H9 (cell line): Measurements from ENCODE around the gene FBXO39. TPM values are rescaled to one million over a fixed set of nuclear protein-coding genes. Genes with fewer than 3 reads are reported as not detected.

ENCODE experiments used
- DNase-seq: peaks from one replicate; pipeline ENCODE4 v3.0.0-alpha.2; 2017
- H2AFZ ChIP-seq: one replicate; pipeline ENCODE4 v1.6.1; 2013; ENCODE audit warnings: mild to moderate bottlenecking, low read length, control low read depth, moderate library complexity
- H2AK5ac ChIP-seq: 2 replicates; pipeline ENCODE4 v1.6.1; 2013; ENCODE audit warnings: low read length, control low read depth, mixed read lengths; ENCODE audit not compliant: insufficient read length
- H2BK120ac ChIP-seq: one replicate; pipeline ENCODE4 v1.6.1; 2013; ENCODE audit warnings: low read depth, mild to moderate bottlenecking, low read length, control low read depth, inconsistent platforms; ENCODE audit not compliant: poor library complexity, severe bottlenecking
- H2BK12ac ChIP-seq: 2 replicates; pipeline ENCODE4 v1.6.1; 2013; ENCODE audit warnings: low read length, control low read depth, mixed read lengths, low read depth; ENCODE audit not compliant: insufficient read length
- H2BK15ac ChIP-seq: 2 replicates; pipeline ENCODE4 v1.6.1; 2013; ENCODE audit warnings: low read depth, low read length, control low read depth
- H2BK20ac ChIP-seq: one replicate; pipeline ENCODE4 v1.6.1; 2013; ENCODE audit warnings: low read depth, mild to moderate bottlenecking, low read length, control low read depth, inconsistent platforms; ENCODE audit not compliant: poor library complexity, severe bottlenecking
- H2BK5ac ChIP-seq: 2 replicates; pipeline ENCODE4 v1.6.1; 2013; ENCODE audit warnings: low read length, control low read depth, mixed read lengths; ENCODE audit not compliant: insufficient read length
- H3K14ac ChIP-seq: 2 replicates; pipeline ENCODE4 v1.6.1; 2013; ENCODE audit warnings: low read length, control low read depth; ENCODE audit not compliant: insufficient read depth
- H3K18ac ChIP-seq: 2 replicates; pipeline ENCODE4 v1.6.1; 2013; ENCODE audit warnings: low read depth, mild to moderate bottlenecking, mixed read lengths, low read length, control low read depth; ENCODE audit not compliant: insufficient read length
- H3K23ac ChIP-seq: 2 replicates; pipeline ENCODE4 v1.6.1; 2013; ENCODE audit warnings: low read length, control low read depth, mixed read lengths, low read depth; ENCODE audit not compliant: insufficient read length
- H3K23me2 ChIP-seq: 2 replicates; pipeline ENCODE4 v1.6.1; 2013; ENCODE audit warnings: low read depth, mild to moderate bottlenecking, mixed read lengths, low read length, control low read depth; ENCODE audit not compliant: insufficient read length, poor library complexity, severe bottlenecking
- H3K27ac ChIP-seq: 2 replicates; pipeline ENCODE4 v1.5.1; 2013; ENCODE audit warnings: low read length, control low read depth, mixed read lengths, low read depth; ENCODE audit not compliant: insufficient read length
- H3K27me3 ChIP-seq: 2 replicates; pipeline ENCODE4 v1.6.1; 2013; ENCODE audit warnings: low read length, control low read depth, inconsistent platforms; ENCODE audit not compliant: insufficient read depth
- H3K4ac ChIP-seq: 2 replicates; pipeline ENCODE4 v1.6.1; 2013; ENCODE audit warnings: low read depth, mild to moderate bottlenecking, control low read depth, inconsistent platforms, low read length, moderate library complexity
- H3K4me1 ChIP-seq: 2 replicates; pipeline ENCODE4 v1.6.1; 2013; ENCODE audit warnings: low read length, control low read depth, inconsistent platforms; ENCODE audit not compliant: insufficient read depth
- H3K4me2 ChIP-seq: 2 replicates; pipeline ENCODE4 v1.6.1; 2013; ENCODE audit warnings: low read length, control low read depth, mixed read lengths; ENCODE audit not compliant: insufficient read length, insufficient read depth
- H3K56ac ChIP-seq: 2 replicates; pipeline ENCODE4 v1.6.1; 2013; ENCODE audit warnings: low read depth, mild to moderate bottlenecking, mixed read lengths, low read length, control low read depth; ENCODE audit not compliant: insufficient read length
- H3K79me1 ChIP-seq: 2 replicates; pipeline ENCODE4 v1.6.1; 2013; ENCODE audit warnings: low read depth, mild to moderate bottlenecking, moderate library complexity, low read length, control low read depth, inconsistent platforms; ENCODE audit not compliant: insufficient read depth, poor library complexity, severe bottlenecking
- H3K79me2 ChIP-seq: 2 replicates; pipeline ENCODE4 v1.6.1; 2013; ENCODE audit warnings: low read length, control low read depth, inconsistent platforms; ENCODE audit not compliant: insufficient read depth
- H3K9ac ChIP-seq: 2 replicates; pipeline ENCODE4 v1.6.1; 2013; ENCODE audit warnings: low read length, control low read depth, mixed read lengths; ENCODE audit not compliant: insufficient read length; ENCODE audit errors: extremely low read depth
- H3K9me3 ChIP-seq: one replicate; pipeline ENCODE4 v1.6.1; 2013; ENCODE audit warnings: low read depth, low read length, inconsistent platforms; ENCODE audit not compliant: control insufficient read depth
- H3T11ph ChIP-seq: one replicate; pipeline ENCODE4 v1.6.1; 2013; ENCODE audit warnings: mild to moderate bottlenecking, low read length, control low read depth, inconsistent platforms
- H4K20me1 ChIP-seq: one replicate; pipeline ENCODE4 v1.6.1; 2013; ENCODE audit not compliant: control insufficient read depth, insufficient read length, insufficient read depth
- H4K5ac ChIP-seq: 2 replicates; pipeline ENCODE4 v1.6.1; 2013; ENCODE audit warnings: low read depth, mild to moderate bottlenecking, mixed read lengths, low read length, control low read depth; ENCODE audit not compliant: insufficient read length
- H4K8ac ChIP-seq: replicated peaks from 2 replicates; pipeline ENCODE4 v1.6.1; 2013; ENCODE audit warnings: low read length, control low read depth, mixed read lengths, low read depth; ENCODE audit not compliant: insufficient read length
- H4K91ac ChIP-seq: 2 replicates; pipeline ENCODE4 v1.6.1; 2013; ENCODE audit warnings: low read depth, mild to moderate bottlenecking, moderate library complexity, mixed read lengths, low read length, control low read depth; ENCODE audit not compliant: insufficient read length
- H3K27ac Mint-ChIP-seq, 3 experiments: 2 replicates in 2 of 3; 3 replicates in 1 of 3; pipeline ENCODE4 v1.8.0; 2020 to 2021; ENCODE audit warnings: mixed read lengths in 3 of 3, mild to moderate bottlenecking in 1 of 3, moderate library complexity in 1 of 3
- H3K27me3 Mint-ChIP-seq: 2 replicates; pipeline ENCODE4 v1.8.0; 2021; ENCODE audit warnings: low read depth, mild to moderate bottlenecking, moderate library complexity, mixed read lengths
- H3K36me3 Mint-ChIP-seq, 3 experiments: 2 replicates in 2 of 3; 3 replicates in 1 of 3; pipeline ENCODE4 v1.8.0; 2020 to 2021; ENCODE audit warnings: low read depth in 3 of 3, mixed read lengths in 3 of 3; ENCODE audit not compliant: insufficient read depth in 1 of 3
- H3K4me1 Mint-ChIP-seq, 2 experiments: 2 replicates each; pipeline ENCODE4 v1.8.0; 2020; ENCODE audit warnings: mixed read lengths in 2 of 2
- H3K4me3 Mint-ChIP-seq, 2 experiments: 2 replicates in 1 of 2; 3 replicates in 1 of 2; pipeline ENCODE4 v1.8.0; 2020 to 2021; ENCODE audit warnings: mild to moderate bottlenecking in 2 of 2, mixed read lengths in 2 of 2, moderate library complexity in 1 of 2
- H3K9me3 Mint-ChIP-seq, 2 experiments: 2 replicates in 1 of 2; 3 replicates in 1 of 2; pipeline ENCODE4 v1.8.0; 2020; ENCODE audit warnings: mild to moderate bottlenecking in 2 of 2, mixed read lengths in 2 of 2, moderate library complexity in 1 of 2
- WGBS: extraction: QIAGEN DNeasy Blood & Tissue Kit; methylation state at CpG from one replicate; pipeline ENCODE4 v1.1.7; 2013; ENCODE audit warnings: missing lambda C conversion rate, low lambda C conversion rate, mixed read lengths; ENCODE audit not compliant: insufficient read length; ENCODE audit errors: extremely low coverage; 5-methylcytosine and 5-hydroxymethylcytosine counted together
- total RNA-seq: library from RNA; stranded (reverse); gene quantifications from 2 replicates; pipeline ENCODE4 v1.2.1, GENCODE V29; 2021
- TF ChIP-seq, protein P1 (sequence below): fragments of 200-600 bp; sonication (generic); conservative IDR thresholded peaks from 3 replicates; pipeline ENCODE4 v1.8.0; 2021; ENCODE audit warnings: antibody characterized with exemption, mild to moderate bottlenecking

The FBXO39 gene
- total RNA-seq, 1 experiment from 2014 or later = not detected

DNA sequence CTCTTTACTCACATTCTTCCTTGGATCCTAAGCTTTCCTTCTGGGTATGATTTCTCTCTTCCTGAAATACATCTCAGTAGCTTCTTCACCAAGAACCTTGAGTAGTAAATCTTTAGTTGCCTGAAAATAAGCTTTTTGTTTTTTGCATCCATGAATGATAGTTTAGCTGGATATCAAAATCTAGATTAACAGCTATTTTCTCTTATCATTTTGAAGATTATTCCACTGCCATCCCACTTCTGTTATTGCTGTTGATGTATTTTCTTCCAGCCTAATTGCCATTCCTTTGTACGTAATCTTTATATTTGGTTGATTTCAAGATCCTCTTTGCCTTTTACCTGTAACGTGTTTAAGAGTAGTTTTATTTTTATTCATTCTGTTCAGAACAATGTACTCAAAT, 7.6 kb upstream of the FBXO39 start:
- H3K4me1 ChIP-seq = no peaks in the 10 kb centered on the region
- H2AFZ ChIP-seq = no peak overlapping the region
- H2BK120ac ChIP-seq = no peak overlapping the region
- no peak overlapping the region for H2BK20ac ChIP-seq
- no peak overlapping the region for H2BK12ac ChIP-seq
- H2BK5ac ChIP-seq = no peak overlapping the region
- no peaks in the 10 kb centered on the region for H3K9me3 ChIP-seq
- no peaks in the 10 kb centered on the region for H3K79me2 ChIP-seq
- no peak overlapping the region for H4K8ac ChIP-seq
- no peak overlapping the region for H2BK15ac ChIP-seq
- no peak overlapping the region for H2AK5ac ChIP-seq
- no CpG with 5 or more reads among the region's 2 CpGs for WGBS
- H3K23me2 ChIP-seq = no peaks in the 10 kb centered on the region
- no peak overlapping the region for H3K4me2 ChIP-seq
- no peak overlapping the region for H4K91ac ChIP-seq
- H4K20me1 ChIP-seq = no peaks in the 10 kb centered on the region
- H3K27ac ChIP-seq = no peak overlapping the region
- Mint-ChIP-seq H3K4me3 (no peak overlapping the region), H3K4me1 (peaks cover 0 to 3% of the 10 kb centered on the region in 2 experiments; a peak in 1 of 4 replicates), H3K9me3 (peaks cover 18 to 20% of the 10 kb centered on the region in 2 experiments), H3K27me3 (peaks cover 18% of the 10 kb centered on the region), H3K27ac (no peak overlapping the region), H3K36me3 (peaks cover 0 to 8% (median 7%) of the 10 kb centered on the region in 3 experiments; a peak in 4 of 7 replicates)
- no peak overlapping the region for H3K56ac ChIP-seq
- H4K5ac ChIP-seq = no peak overlapping the region
- no peak overlapping the region for H3K23ac ChIP-seq
- H3K4ac ChIP-seq = no peak overlapping the region
- DNase-seq = no peak
- H3K79me1 ChIP-seq = no peaks in the 10 kb centered on the region
- H3K9ac ChIP-seq = no peak overlapping the region
- H3T11ph ChIP-seq = no peak overlapping the region
- H3K18ac ChIP-seq = no peak overlapping the region
- no peaks in the 10 kb centered on the region for H3K27me3 ChIP-seq
- TF ChIP-seq, protein P1, sequence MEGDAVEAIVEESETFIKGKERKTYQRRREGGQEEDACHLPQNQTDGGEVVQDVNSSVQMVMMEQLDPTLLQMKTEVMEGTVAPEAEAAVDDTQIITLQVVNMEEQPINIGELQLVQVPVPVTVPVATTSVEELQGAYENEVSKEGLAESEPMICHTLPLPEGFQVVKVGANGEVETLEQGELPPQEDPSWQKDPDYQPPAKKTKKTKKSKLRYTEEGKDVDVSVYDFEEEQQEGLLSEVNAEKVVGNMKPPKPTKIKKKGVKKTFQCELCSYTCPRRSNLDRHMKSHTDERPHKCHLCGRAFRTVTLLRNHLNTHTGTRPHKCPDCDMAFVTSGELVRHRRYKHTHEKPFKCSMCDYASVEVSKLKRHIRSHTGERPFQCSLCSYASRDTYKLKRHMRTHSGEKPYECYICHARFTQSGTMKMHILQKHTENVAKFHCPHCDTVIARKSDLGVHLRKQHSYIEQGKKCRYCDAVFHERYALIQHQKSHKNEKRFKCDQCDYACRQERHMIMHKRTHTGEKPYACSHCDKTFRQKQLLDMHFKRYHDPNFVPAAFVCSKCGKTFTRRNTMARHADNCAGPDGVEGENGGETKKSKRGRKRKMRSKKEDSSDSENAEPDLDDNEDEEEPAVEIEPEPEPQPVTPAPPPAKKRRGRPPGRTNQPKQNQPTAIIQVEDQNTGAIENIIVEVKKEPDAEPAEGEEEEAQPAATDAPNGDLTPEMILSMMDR = no peak
- no peak overlapping the region for H3K14ac ChIP-seq
